Ishikawa (cell line): ENCODE data around the gene ABCC3.

Experiments used
- MAX ChIP-seq: IDR thresholded peaks from 2 replicates; pipeline ENCODE4 v1.6.1; 2012
- RAD21 ChIP-seq: IDR thresholded peaks from 2 replicates; pipeline ENCODE4 v1.6.1; 2012; ENCODE audit warnings: low read depth
- TF ChIP-seq, protein P1 (sequence below): IDR thresholded peaks from 2 replicates; pipeline ENCODE4 v1.6.1; 2012

GRCh38 chr17:50739098-50739497, 104.4 kb downstream of the ABCC3 start:
- TF ChIP-seq RAD21 (no peak), MAX (no peak)
- TF ChIP-seq, protein P1, sequence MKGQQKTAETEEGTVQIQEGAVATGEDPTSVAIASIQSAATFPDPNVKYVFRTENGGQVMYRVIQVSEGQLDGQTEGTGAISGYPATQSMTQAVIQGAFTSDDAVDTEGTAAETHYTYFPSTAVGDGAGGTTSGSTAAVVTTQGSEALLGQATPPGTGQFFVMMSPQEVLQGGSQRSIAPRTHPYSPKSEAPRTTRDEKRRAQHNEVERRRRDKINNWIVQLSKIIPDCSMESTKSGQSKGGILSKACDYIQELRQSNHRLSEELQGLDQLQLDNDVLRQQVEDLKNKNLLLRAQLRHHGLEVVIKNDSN: no peak
